Neural progenitor cell (in vitro differentiated cells): ENCODE measurements around the gene AFF3.

Experiments
- CTCF ChIP-seq: fragments of 200-600 bp; sonication (generic); IDR thresholded peaks from 2 replicates; pipeline ENCODE4 v1.5.1; 2017; ENCODE audit warnings: antibody characterized with exemption, mild to moderate bottlenecking
- EZH2phosphoT487 ChIP-seq: fragments of 200-600 bp; sonication (generic); IDR thresholded peaks from 2 replicates; pipeline ENCODE4 v1.6.1; 2017; ENCODE audit warnings: antibody characterized with exemption

DNA sequence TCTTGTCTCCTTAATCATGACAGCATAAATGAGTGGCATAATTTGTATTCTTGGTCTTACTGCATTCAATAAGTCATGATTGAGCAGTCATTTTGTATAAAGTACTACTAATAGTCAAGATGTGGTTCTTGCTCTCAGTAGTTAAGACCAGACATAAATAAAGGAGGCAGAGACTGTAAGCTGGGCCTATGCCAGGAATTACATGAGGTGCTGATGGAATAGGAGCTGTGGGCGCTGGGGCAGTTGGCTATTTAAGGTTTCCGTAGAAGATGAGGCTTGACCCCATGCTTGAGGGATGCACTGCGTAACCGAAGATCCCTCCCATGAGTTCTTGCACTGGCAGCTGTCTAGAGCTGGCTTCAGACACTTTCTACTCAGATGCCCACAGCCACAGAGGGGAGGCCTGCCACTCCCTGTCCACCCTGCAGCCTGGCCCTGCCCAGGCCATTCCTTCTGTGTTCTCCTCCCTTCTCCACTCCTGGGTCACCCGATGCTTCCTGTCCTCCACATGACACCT, 501.7 kb downstream of the AFF3 start:
- TF ChIP-seq CTCF, result no peak
- no peak for TF ChIP-seq EZH2phosphoT487
